ENCODE results near the gene PRUNE2. TPM values are rescaled to one million over a fixed set of nuclear protein-coding genes. Genes with fewer than 3 reads are reported as not detected.

The PRUNE2 gene
- total and polyA plus RNA-seq, 12 donors, result 1.9 to 68.0 (median 11.2) TPM

- Histone ChIP-seq H3K27ac (no peak overlapping the region), H3K4me1 (replicated peaks in 1 of 2) (no peaks in the 10 kb centered on the region)
- WGBS, 4 donors, result 61 to 84% (median 76%) methylated on average over 6 of the region's 6 CpGs
Measured at GRCh38 chr9:76897804-76898525, 7.9 kb downstream of the PRUNE2 start.

GRCh38 chr9:76896035-76896434 is 9.9 kb downstream of the PRUNE2 start:
- WGBS, 4 donors, result 68 to 78% (median 71%) methylated on average over 3 of the region's 3 CpGs
- Histone ChIP-seq H3K27ac (no peak overlapping the region), H3K27me3 (no peaks in the 10 kb centered on the region), H3K36me3 (replicated peaks in 1 of 2) (no peaks in the 10 kb centered on the region), H3K9me3 (replicated peaks in 1 of 3) (no peaks in the 10 kb centered on the region), H3K4me1 (replicated peaks in 1 of 2) (no peaks in the 10 kb centered on the region), H3K4me3 (no peak overlapping the region)
- TF ChIP-seq POLR2A (IDR thresholded peaks at IDR 0.05) (no peak), CTCF (IDR thresholded peaks at IDR 0.05) (no peak)
- intact Hi-C loops (cut with DNase I), result no loop called here
- DNase-seq, result no peak

More at GRCh38 chr9:76897804-76898525, 7.9 kb downstream of the PRUNE2 start:
- H3K9me3 ChIP-seq (replicated peaks in 1 of 3), result no peaks in the 10 kb centered on the region
- H3K4me3 ChIP-seq, result no peak overlapping the region
- no peaks in the 10 kb centered on the region for H3K27me3 ChIP-seq
- intact Hi-C loops (cut with DNase I), result no loop called here
- no peak for TF ChIP-seq CTCF (IDR thresholded peaks at IDR 0.05)
- TF ChIP-seq POLR2A (IDR thresholded peaks at IDR 0.05), result no peak
- H3K36me3 ChIP-seq (replicated peaks in 1 of 2), result no peaks in the 10 kb centered on the region
- no peak for DNase-seq

GRCh38 chr9:76895186-76895585 is 10.7 kb downstream of the PRUNE2 start:
- Histone ChIP-seq H3K4me3 (no peak overlapping the region), H3K4me1 (replicated peaks in 1 of 2) (no peaks in the 10 kb centered on the region), H3K27ac (no peak overlapping the region), H3K9me3 (replicated peaks in 1 of 3) (no peaks in the 10 kb centered on the region), H3K27me3 (no peaks in the 10 kb centered on the region), H3K36me3 (replicated peaks in 1 of 2) (no peaks in the 10 kb centered on the region)
- WGBS, 4 donors, result 62 to 87% (median 78%) methylated on average over 6 of the region's 6 CpGs
- no peak for DNase-seq
- intact Hi-C loops (cut with DNase I), result no loop called here
- TF ChIP-seq CTCF (IDR thresholded peaks at IDR 0.05) (no peak), POLR2A (IDR thresholded peaks at IDR 0.05) (no peak)

- Histone ChIP-seq H3K9me3 (replicated peaks in 1 of 3) (no peaks in the 10 kb centered on the region), H3K36me3 (replicated peaks in 1 of 2) (no peaks in the 10 kb centered on the region), H3K4me1 (replicated peaks in 1 of 2) (no peaks in the 10 kb centered on the region), H3K27me3 (no peaks in the 10 kb centered on the region), H3K27ac (no peak overlapping the region), H3K4me3 (no peak overlapping the region)
- DNase-seq, result no peak
- WGBS, 4 donors, result 56 to 82% (median 77%) methylated on average over 5 of the region's 5 CpGs
- intact Hi-C loops (cut with DNase I), result no loop called here
- TF ChIP-seq POLR2A (IDR thresholded peaks at IDR 0.05) (no peak), CTCF (IDR thresholded peaks at IDR 0.05) (no peak)
Measured at GRCh38 chr9:76894198-76894597, 11.7 kb downstream of the PRUNE2 start.

All from adrenal gland (tissue), 12 donors.